K562 (cell line): Measurements from ENCODE around the gene ZBTB39. TPM values are rescaled to one million over a fixed set of nuclear protein-coding genes. Genes with fewer than 3 reads are reported as not detected.

Source experiments
- BRD9 ChIP-seq: fragments of 450-650 bp; IDR thresholded peaks from 2 replicates; pipeline ENCODE4 v1.6.1; 2018; ENCODE audit warnings: low read depth; ENCODE audit not compliant: partially characterized antibody
- KHSRP ChIP-seq: fragments of 450-650 bp; IDR thresholded peaks from 2 replicates; pipeline ENCODE4 v1.6.1; 2017
- RBM39 ChIP-seq: fragments of 200-400 bp; formaldehyde crosslinking; optimal IDR thresholded peaks from 2 replicates; pipeline ENCODE3; 2018; ENCODE audit warnings: low read depth, low read length
- TAF7 ChIP-seq: fragments of 450-650 bp; IDR thresholded peaks from 2 replicates; pipeline ENCODE4 v1.6.1; 2016; ENCODE audit warnings: missing genetic modification characterization, missing compliant biosample characterization
- ZNF224 ChIP-seq: sonication (generic); formaldehyde crosslinking; IDR thresholded peaks from 2 replicates; pipeline ENCODE4 v1.8.0; 2022; ENCODE audit warnings: mild to moderate bottlenecking, missing genetic modification reagents
- ZNF444 ChIP-seq: fragments of 250-450 bp; sonication (Bioruptor Pico); IDR thresholded peaks from 2 replicates; pipeline ENCODE4 v1.4.0; 2020; ENCODE audit warnings: mild to moderate bottlenecking, moderate library complexity
- polyA plus RNA-seq, 8 experiments: library from polyadenylated mRNA; depleted of rRNA in 4 of 8; stranded (reverse) in 5 of 8; unstranded in 3 of 8; fragments of >200 nt; fragmentation: Nextera tagmentation in 2 of 8; fragmentation: Illumina TruSeq in 1 of 8; extraction: Ambion mirVana in 2 of 8; extraction: Trizol in 1 of 8; gene quantifications; 2 replicates each; pipeline versions ENCODE4 v1.2.1 to v1.2.3, GENCODE V29; 2011 to 2014; ENCODE audit warnings: inconsistent platforms in 1 of 8, missing spikeins in 1 of 8
- total RNA-seq, 7 experiments: library from RNA; depleted of rRNA in 6 of 7; stranded (reverse); fragments of >200 nt in 6 of 7; fragmentation: Illumina TruSeq in 2 of 7; extraction: Trizol in 2 of 7; gene quantifications; 2 replicates each; pipeline versions ENCODE4 v1.2.1 to v1.2.3, GENCODE V29; 2011 to 2021; ENCODE audit warnings: low replicate concordance in 1 of 7
- TF ChIP-seq, protein P1 (sequence below), 2 experiments: fragments of 150-350 bp in 1 of 2; IDR thresholded peaks; 2 replicates each; pipeline ENCODE4 v1.6.1; 2012 to 2016; ENCODE audit warnings: low read depth in 2 of 2, low read length in 2 of 2, mild to moderate bottlenecking in 1 of 2, moderate library complexity in 1 of 2
- TF ChIP-seq, protein P2 (sequence below): fragments of 450-650 bp; IDR thresholded peaks from 2 replicates; pipeline ENCODE4 v1.7.0; 2016; ENCODE audit warnings: borderline replicate concordance

The ZBTB39 gene
- total and polyA plus RNA-seq, 9 of the 15 experiments (the other 6 are each of a cell fraction or from before 2014, with no cell fraction given) = 3.3 to 13.3 (median 8.6) TPM

DNA sequence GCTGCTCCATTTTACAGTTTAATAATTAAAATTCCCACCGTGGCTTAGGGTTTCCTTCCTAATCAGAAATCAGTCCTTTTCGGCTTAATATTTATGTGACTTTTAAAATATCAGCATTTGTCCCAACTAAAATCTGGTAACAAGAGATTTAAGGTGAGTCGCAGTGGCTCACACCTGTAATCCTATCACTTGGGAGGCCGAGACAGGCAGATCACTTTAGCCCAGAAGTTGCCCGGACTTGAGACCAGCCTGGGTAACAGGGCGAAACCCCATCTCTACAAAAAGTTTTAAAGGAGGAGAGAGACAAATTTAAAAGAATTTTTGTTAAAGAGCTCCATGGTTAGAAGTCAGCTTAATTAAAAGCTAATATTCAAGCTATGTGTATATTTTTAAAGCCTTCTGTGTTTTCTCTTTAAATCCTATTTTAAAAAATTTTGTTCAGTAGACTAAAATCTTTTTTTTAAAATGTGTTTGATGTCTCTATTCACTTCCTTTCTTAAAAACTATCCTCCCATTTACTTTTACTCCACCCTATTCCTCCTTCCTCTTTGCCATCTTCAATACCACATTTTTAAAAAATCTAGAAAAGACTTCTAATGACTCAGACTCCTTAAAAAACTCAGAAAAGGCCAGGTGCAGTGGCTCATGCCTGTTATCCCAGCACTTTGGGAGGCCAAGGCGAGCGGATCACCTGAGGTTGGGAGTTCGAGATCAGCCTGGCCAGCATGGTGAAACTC is 13.8 kb upstream of the ZBTB39 start (continued):
- TF ChIP-seq, protein P1, sequence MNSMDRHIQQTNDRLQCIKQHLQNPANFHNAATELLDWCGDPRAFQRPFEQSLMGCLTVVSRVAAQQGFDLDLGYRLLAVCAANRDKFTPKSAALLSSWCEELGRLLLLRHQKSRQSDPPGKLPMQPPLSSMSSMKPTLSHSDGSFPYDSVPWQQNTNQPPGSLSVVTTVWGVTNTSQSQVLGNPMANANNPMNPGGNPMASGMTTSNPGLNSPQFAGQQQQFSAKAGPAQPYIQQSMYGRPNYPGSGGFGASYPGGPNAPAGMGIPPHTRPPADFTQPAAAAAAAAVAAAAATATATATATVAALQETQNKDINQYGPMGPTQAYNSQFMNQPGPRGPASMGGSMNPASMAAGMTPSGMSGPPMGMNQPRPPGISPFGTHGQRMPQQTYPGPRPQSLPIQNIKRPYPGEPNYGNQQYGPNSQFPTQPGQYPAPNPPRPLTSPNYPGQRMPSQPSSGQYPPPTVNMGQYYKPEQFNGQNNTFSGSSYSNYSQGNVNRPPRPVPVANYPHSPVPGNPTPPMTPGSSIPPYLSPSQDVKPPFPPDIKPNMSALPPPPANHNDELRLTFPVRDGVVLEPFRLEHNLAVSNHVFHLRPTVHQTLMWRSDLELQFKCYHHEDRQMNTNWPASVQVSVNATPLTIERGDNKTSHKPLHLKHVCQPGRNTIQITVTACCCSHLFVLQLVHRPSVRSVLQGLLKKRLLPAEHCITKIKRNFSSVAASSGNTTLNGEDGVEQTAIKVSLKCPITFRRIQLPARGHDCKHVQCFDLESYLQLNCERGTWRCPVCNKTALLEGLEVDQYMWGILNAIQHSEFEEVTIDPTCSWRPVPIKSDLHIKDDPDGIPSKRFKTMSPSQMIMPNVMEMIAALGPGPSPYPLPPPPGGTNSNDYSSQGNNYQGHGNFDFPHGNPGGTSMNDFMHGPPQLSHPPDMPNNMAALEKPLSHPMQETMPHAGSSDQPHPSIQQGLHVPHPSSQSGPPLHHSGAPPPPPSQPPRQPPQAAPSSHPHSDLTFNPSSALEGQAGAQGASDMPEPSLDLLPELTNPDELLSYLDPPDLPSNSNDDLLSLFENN (IDR thresholded peaks at IDR 0.05; ENCODE audit: low read depth in 2 of 2, low read length in 2 of 2) = no peak
- TF ChIP-seq, protein P2, sequence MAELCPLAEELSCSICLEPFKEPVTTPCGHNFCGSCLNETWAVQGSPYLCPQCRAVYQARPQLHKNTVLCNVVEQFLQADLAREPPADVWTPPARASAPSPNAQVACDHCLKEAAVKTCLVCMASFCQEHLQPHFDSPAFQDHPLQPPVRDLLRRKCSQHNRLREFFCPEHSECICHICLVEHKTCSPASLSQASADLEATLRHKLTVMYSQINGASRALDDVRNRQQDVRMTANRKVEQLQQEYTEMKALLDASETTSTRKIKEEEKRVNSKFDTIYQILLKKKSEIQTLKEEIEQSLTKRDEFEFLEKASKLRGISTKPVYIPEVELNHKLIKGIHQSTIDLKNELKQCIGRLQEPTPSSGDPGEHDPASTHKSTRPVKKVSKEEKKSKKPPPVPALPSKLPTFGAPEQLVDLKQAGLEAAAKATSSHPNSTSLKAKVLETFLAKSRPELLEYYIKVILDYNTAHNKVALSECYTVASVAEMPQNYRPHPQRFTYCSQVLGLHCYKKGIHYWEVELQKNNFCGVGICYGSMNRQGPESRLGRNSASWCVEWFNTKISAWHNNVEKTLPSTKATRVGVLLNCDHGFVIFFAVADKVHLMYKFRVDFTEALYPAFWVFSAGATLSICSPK = no peak
- TF ChIP-seq TAF7 (tag) (no peak), ZNF444 (CRISPR knock-in tag) (no peak), ZNF224 (CRISPR knock-in tag) (no peak), KHSRP (no peak), BRD9 (no peak), RBM39 (no peak)
